Muscle of back (tissue), 11 donors: Measurements from ENCODE around the gene G3BP1. TPM values are rescaled to one million over a fixed set of nuclear protein-coding genes. Genes with fewer than 3 reads are reported as not detected.
"Not testable (repeated sequence)": the region's sequence is repeated elsewhere in the genome, so short reads cannot be mapped to it uniquely, and the experiment has no call there.

Source experiments
- DNase-seq, 3 donors: peaks; one replicate each; pipeline versions ENCODE4 v3.0.0 to v3.0.0-alpha.2; 2013
- polyA plus RNA-seq, 10 donors: library from polyadenylated mRNA; unstranded; fragments of 120-200 nt; gene quantifications; one replicate each; pipeline ENCODE4 v1.2.1, GENCODE V29; 2013; ENCODE audit not compliant: insufficient read length in 10 of 10

G3BP1 gene
- polyA plus RNA-seq, 10 donors = 79.0 to 129 (median 105) TPM

DNA sequence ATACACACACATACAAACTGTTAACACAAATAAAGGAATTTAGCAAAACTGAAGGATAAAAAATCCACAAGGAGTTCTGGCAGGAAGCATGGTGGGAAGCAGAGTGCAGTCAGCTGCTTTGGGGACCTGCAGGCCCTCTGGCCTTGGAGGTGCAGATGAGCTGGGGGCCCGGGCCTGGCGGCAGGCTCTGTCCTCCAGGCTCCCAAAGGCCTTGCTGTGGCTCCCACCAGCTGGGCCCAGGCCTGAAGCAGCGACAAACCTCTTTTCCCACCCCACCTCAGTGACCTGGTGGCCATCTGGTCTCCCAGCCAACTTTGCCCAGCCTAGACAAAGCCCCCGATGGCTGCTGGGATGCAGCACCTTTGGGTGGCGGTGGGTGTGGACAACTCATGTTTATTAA, 85.1 kb downstream of the G3BP1 start:
- no peak for DNase-seq

DNA sequence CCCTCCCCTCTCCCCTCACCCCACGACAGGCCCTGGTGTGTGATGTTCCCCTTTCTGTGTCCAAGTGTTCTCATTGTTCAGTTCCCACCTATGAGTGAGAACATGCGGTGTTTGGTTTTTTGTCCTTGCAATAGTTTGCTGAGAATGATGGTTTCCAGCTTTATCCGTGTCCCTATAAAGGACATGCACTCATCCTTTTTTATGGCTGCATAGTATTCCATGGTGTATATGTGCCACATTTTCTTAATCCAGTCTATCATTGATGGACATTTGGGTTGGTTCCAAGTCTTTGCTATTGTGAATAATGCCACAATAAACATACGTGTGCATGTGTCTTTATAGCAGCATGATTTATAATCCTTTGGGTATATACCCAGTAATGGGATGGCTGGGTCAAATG, 89.1 kb downstream of the G3BP1 start:
- DNase-seq = not testable (repeated sequence)

Other genes starting within 250 kb of the G3BP1 start
- 1 to 10 TPM in 3 of 10 donors, under 1 TPM in 7; 0.29 to 6.6 (median 0.58) TPM for gene FAT2, start 180.6 kb upstream of the G3BP1 start, polyA plus RNA-seq
- gene SPARC, start 85.0 kb upstream of the G3BP1 start, polyA plus RNA-seq = 1,000 to 10,000 TPM; 4,023 to 6,316 (median 5,074) TPM
- 10 to 100 TPM; 36.5 to 70.7 (median 50.3) TPM for gene ATOX1, start 13.3 kb upstream of the G3BP1 start, polyA plus RNA-seq
- gene GLRA1, start 152.9 kb downstream of the G3BP1 start, polyA plus RNA-seq = under 1 TPM in 2 of 10 donors, not detected in 8; 0.07 to 0.14 TPM